CD1c-positive myeloid dendritic cell (primary cell): ENCODE results near the gene CRYGN.

Experiments
- DNase-seq: peaks from one replicate; pipeline ENCODE4 v3.0.0-alpha.2; 2016; ENCODE audit errors: extremely low spot score

The CRYGN gene

GRCh38 chr7:151406886-151407583 is 32.9 kb downstream of the CRYGN start:
- DNase-seq = no peak

GRCh38 chr7:151406051-151406875 is 33.7 kb downstream of the CRYGN start:
- no peak for DNase-seq

GRCh38 chr7:151405588-151405987 is 34.4 kb downstream of the CRYGN start:
- no peak for DNase-seq

GRCh38 chr7:151405056-151405455 is 34.9 kb downstream of the CRYGN start:
- DNase-seq = no peak

DNA sequence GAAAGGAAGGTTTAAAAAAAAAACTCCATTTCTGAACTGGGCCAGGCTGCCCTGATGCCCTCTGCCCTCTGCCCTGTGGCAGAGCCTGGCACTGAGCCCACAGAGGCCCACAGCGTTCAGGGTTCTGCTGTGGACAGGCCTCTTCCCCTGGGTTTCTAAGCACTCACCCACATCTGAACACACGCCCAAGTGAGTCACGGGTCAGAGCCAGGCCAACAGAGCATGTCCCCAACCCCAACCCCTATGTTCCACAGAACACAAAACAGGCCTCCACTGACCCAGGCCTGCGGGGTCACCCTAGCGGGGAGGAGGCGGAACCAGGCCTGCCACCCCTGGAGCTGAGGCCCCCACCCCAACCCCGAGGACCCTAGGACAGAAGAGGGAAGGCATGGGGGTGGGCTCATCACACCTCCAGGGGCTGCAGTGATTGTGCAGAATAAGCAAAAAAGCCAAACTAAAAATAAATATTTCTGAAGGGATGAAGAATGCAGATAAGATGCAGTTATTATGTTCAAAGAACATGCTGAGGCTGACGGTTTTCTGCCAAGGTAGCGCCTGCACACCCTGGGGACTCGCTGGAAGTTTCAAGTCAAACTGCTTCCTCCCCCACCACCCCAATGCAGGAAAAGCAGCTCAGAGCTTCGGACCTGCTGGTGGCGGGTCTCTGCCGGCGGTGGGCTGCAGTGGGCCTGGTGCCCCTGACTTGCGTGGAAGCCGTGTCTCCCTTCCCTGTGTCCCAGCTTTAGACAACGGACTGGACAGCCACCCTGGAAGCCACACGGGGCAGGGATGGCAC is 35.5 kb downstream of the CRYGN start:
- peak; percentile 76 for DNase-seq

DNA sequence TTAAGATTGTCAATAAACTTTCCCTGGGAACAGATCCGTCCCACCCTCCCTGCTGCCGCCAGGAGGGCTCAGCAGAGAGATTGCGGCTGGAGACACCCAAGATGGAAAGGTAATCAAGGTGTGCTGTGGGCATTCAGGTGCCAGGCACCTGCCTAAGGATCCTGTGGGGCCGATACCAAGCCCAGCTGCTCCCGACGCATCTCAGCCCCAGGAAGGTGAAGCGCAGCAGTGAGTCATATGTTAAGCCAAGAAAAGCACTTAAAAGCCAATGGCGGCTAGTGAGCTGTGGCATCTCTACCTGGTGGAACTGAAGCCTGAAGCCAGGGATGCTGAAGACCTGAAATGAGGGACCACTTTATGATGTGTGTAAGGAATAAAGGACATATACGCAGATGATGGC is 36.2 kb downstream of the CRYGN start:
- no peak for DNase-seq

DNA sequence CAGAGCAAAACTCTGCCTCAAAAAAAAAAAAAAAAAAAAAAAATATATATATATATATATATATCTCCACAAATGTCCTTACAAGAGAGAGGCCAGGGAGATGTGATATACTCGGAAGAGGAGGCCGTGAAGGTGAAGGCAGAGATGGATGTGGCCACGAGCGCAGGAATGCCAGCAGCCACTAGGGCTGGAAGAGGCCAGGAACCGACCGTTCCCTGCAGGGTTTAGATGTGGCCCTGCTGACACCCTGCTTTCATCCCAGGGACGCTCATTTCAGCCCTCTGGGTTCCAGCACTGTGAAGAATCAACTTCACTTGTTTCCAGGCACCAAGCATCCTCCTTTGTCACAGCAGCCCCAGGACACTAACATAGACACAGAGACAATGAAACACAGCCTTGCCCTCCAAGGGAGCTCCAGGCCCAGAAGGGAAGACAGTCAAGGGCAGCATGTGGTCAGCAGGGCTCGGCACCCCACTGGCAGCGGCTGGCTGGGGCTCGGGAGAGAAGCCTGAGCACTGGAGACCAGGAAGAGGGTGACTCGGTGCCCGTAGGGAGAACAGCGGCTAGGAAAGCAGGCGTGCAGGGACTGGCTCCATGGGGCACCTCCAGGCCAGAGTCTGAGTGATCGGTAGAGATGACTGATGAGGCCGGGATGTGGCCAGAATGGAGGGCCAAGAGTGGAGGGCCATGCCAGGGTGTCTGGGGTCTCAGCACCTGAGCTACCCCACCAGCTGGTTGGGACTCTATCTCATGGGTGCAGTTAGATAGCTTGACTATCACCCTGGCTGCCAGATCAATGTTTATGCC is 37.7 kb downstream of the CRYGN start:
- DNase-seq = no peak

DNA sequence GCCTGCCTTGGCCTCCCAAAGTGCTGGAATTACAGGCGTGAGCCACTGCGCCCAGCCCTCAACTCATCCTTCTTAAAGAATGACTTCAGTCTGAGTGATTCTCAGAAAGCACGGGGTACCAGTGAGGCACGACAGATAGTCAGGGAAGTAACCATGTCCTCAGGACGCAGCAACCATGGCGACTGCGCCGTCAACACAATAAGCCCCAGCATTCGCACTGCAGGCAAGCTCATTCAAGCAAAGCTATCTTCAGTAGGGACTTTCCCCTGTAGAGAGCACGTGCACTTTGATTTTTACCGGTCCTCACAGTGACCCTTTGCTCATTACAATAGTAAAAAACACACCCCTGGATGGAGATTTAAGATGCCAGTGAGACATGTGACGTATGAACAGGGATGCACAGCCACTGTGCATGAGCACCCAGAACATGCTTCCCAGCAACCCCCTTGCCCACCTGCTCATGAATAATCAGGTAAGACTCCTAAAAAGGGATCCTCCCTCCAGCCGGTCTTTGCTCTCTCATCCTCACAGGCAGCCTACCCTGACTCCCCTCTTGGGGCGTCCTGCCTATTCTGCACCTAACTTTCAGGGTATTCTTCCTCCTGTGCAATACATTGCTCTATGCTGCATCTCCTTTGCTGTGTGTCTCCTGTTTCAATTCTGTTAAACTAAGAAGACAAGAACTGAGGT is 39.2 kb downstream of the CRYGN start:
- DNase-seq = no peak

DNA sequence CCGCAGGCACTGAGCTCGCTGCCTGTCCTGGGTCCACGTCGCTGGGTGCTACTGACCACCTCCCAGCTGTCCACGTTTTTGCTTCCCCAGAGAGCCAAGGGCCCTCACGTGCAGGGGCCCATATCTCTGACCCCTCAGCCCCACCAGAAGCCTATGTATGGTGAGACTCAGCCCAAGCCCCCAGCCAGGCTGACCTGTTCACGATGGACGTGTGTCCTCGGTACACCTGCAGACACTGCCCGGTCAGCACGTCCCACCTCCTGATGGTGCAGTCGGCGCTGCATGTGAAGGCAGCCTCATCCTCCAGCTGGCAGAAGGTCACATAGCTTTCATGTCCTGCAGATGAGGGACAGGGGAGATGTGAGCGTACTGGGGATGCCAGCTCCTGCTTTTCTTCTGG is 40.0 kb downstream of the CRYGN start:
- no peak for DNase-seq

DNA sequence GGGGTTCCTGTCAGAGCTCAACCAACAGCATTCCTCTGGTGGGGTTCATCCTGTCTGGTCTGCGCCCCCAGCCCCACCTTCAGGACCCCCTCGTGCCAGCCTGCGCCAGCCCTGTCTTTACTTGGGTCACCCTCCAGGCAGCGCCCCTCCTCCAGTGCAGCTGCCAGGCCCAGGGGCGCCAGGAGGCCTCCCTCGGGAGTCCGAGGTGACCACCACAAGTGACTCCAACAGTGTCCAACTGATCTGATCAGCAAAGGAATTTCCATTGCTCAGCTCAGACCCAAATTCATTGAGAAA is 40.7 kb downstream of the CRYGN start:
- no peak for DNase-seq

DNA sequence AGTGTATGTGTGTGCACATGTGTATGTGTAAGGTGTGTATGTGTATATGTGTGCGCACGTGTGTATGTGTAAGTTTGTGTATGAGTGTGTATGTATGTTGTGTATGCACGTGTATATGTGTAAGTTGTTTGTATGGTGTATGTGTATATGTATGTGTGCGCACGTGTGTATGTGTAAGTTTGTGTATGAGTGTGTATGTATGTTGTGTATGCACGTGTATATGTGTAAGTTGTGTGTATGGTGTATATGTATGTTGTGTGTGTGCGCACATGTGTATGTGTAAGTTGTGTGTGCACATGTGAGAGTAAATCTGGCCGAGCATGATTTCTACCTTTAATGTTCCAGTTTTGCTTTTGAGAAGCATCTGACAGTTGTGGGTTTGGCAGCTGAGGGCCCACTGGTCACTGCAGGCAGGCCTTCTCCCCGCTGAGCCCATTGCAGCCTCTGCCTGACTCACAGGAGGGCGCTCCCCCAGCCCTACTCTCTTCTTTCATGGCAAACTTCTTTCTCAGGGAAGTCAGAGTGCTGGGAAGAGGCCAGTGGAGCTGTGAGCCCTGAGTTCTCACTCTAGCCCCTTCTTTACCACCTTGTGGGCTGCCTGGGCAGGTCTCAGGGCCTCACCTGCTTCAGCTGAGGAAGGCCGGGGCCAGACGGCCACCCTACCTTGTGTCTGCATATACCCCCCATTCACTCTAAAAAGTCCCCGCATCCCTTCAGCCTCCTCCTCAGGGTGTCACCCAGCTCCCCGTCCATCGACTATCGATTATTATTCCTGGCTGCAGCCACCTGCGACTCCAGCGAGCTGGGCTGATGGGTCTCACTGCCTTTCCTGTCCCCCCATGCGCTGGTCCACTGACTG is 41.3 kb downstream of the CRYGN start:
- no peak for DNase-seq

DNA sequence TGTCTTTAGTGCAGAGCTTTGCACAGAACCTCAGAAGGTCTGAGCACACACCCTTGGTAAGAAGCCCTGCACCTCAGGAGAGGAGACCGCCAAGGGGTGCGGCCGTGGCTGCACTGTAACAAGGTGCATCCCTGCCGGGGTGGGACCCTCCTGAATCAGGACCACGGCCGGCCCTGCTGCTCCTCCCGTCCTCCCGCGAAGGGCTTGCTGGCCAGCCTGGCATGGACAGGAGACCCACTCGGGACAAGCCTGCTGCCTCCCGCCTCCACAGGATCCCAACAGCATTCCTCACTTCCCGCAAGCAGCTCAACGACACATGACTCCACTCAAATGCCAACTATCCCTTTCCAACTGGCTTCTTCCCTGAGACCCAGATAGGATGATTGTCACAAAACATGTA is 42.9 kb downstream of the CRYGN start:
- DNase-seq = no peak

- DNase-seq = no peak
Observed at GRCh38 chr7:151396328-151396970, 43.5 kb downstream of the CRYGN start.

- peak; percentile 15 for DNase-seq
Observed at GRCh38 chr7:151395036-151395367, 44.9 kb downstream of the CRYGN start.

DNA sequence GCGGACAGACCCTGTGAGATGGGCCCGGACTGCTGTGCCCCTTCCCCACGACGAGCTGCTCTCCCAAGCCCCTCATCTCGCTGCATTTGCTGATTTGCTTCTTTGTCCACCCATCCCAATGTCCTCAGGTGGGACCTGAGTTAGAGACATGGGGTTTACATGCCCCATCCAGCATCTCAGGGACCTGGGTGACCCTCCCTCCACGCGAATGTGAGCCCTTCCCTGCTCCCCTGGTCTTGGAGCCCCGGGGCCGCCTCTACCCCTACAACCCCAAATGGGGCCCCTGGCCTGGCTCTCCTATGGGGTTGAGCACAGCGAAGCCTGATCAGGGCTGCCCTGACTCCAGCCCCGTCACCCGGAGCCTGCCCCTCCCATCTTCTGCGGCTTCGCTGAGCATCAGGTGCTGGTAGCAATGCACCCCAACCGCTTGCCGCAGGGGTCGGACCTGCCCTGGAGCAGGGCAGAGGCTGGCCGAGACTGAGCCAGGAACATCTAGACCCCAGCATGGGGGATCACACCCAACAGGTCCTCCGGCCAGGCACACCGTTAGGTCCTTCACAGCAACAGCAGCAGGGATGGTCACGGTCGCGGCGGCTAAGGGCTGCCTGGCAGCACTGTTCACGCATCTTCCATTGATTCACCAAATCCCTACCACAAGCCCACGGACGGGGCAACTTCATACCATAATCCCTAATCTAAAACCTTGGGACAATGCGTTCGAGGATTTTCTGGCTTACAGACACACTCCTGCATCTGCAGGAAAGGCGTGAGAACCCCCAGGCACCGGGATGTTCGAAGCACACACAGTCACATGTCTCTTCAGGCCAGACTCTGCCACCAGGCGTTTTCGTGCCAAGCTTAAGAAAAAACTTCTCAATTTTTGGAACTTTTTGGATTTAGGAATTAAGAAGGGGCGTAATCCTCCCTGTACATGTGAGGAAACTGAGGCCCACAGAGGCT is 45.6 kb downstream of the CRYGN start:
- DNase-seq = no peak

DNA sequence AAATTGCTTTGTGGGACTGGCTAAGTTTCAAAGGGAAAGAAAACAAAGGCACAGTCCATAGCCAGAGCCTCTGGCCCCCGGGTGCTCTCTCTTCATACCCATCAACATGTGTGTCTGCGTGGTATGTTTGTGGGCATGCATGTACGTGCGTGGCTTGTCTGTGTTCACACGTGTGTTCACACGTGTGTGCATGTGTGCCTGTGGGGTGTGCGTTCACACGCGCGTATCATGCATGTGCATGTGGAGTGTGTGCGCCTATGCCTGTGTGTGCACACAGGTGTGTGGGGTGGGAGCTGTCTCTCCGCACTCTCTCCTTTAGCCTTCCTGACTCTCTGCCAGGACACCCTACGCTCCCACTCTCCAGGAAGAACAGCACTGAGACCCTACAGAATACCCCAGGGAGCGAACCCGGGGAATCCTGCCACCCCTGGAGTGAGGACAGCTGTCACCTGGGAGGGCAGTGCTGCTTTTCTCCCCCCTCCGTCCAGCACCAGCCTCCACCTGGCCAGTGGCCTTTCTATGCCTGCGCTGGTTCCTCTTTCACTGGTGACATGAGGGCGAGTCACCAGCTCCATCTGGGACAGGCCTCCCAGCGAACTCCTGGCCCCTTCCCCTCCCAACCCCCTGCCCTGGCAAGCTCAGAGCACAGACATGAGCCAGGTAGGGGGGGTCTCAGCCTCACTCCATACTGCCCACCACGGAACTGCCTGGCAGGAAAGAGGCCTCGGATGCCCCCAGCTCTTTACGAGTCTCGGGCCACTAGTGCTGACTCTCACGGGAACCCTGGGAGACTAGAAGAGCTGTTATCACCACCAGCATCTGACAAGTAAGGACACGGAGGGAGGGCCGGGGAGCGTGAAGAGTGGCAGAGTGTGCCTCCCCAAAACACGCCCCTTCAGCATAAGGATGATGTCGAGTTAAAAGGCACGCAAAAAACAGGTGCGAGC is 46.6 kb downstream of the CRYGN start:
- DNase-seq = no peak

DNA sequence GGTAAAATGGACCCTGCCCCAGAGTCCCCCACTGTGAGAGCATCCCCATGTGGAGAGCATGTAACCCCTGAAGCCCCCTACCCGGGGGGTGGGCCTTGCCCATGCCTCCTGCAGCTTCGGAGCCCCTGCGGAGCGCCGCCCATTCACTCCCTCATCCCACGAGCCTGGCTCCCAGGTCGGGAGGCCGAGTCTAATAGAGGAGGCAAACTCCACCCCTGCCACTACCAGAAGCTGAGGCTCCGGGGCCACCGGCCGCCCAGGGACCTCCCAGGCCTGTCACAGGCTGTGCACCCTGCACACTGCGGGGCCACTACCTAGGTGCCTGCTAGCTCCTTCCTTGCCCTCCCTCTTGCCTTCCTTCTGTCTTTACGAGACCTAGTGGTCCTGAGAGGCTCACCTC is 47.5 kb downstream of the CRYGN start:
- DNase-seq = no peak

- no peak for DNase-seq
Observed at GRCh38 chr7:151392002-151392401, 47.9 kb downstream of the CRYGN start.
